Measurements from ENCODE around the gene ZNF660.
"Not testable (repeated sequence)": the region's sequence is repeated elsewhere in the genome, so short reads cannot be mapped to it uniquely, and the experiment has no call there.

ZNF660 gene

GRCh38 chr3:44580971-44581370, 3.8 kb upstream of the ZNF660 start:
- H3K9me3 Mint-ChIP-seq, result not testable (repeated sequence)

GRCh38 chr3:44596621-44597020, 11.9 kb downstream of the ZNF660 start:
- Mint-ChIP-seq H3K4me3 (no peak overlapping the region), H3K4me1 (no peaks in the 10 kb centered on the region), H3K9me3 (peaks cover 20% of the 10 kb centered on the region), H3K36me3 (no peaks in the 10 kb centered on the region), H3K27ac (no peak overlapping the region)
- no peak for DNase-seq (ENCODE audit: low spot score in 2 of 2)
- ATAC-seq, result no peak

More at GRCh38 chr3:44580971-44581370, 3.8 kb upstream of the ZNF660 start:
- ATAC-seq; H3K27ac Mint-ChIP-seq; DNase-seq (ENCODE audit: low spot score in 2 of 2); H3K4me1 Mint-ChIP-seq; H3K4me3 Mint-ChIP-seq; H3K36me3 Mint-ChIP-seq: not testable (repeated sequence)

- Mint-ChIP-seq H3K36me3 (no peaks in the 10 kb centered on the region), H3K4me1 (no peaks in the 10 kb centered on the region), H3K4me3 (no peak overlapping the region), H3K9me3 (peaks cover 1% of the 10 kb centered on the region), H3K27ac (no peak overlapping the region)
- ATAC-seq, result no peak
- DNase-seq (ENCODE audit: low spot score in 2 of 2), result no peak
These were observed 17.0 kb downstream of the ZNF660 start for GRCh38 chr3:44601749-44602148.

- DNase-seq (ENCODE audit: low spot score in 2 of 2) (no peak), ATAC-seq (no peak)
- no peak overlapping the region for H3K4me3 Mint-ChIP-seq
- no peak overlapping the region for H3K27ac Mint-ChIP-seq
- no peaks in the 10 kb centered on the region for H3K4me1 Mint-ChIP-seq
- no peaks in the 10 kb centered on the region for H3K36me3 Mint-ChIP-seq
- H3K9me3 Mint-ChIP-seq, result no peaks in the 10 kb centered on the region
These were observed 27.9 kb downstream of the ZNF660 start for GRCh38 chr3:44612678-44613077.

- peak within 1 kb of the TSS; percentile 85 for H3K27ac Mint-ChIP-seq
These were observed 40.2 kb downstream of the ZNF660 start, which contains the start of gene ZNF197 for GRCh38 chr3:44624749-44625480. TSS of gene ZNF197 (plus strand) at chr3:44625036. CDS start at chr3:44629155, 4,119 bp downstream.

GRCh38 chr3:44628716-44629115, 44.0 kb downstream of the ZNF660 start:
- no peak overlapping the region for H3K4me3 Mint-ChIP-seq
- no peak overlapping the region for H3K27ac Mint-ChIP-seq
- no peaks in the 10 kb centered on the region for H3K9me3 Mint-ChIP-seq
- ATAC-seq (no peak), DNase-seq (ENCODE audit: low spot score in 2 of 2) (no peak)
- H3K4me1 Mint-ChIP-seq, result peaks cover 9% of the 10 kb centered on the region
- peaks cover 37% of the 10 kb centered on the region for H3K36me3 Mint-ChIP-seq

More at GRCh38 chr3:44624749-44625480, 40.2 kb downstream of the ZNF660 start, which contains the start of gene ZNF197:
- ATAC-seq (peak; percentile 95), DNase-seq (ENCODE audit: low spot score in 2 of 2) (peak; percentile 34 to 81)
- Mint-ChIP-seq H3K9me3 (no peaks in the 10 kb centered on the region), H3K4me1 (peaks cover 9% of the 10 kb centered on the region), H3K36me3 (peaks cover 8% of the 10 kb centered on the region), H3K4me3 (peak within 1 kb of the TSS; percentile 78)

GRCh38 chr3:44632193-44632592, 47.4 kb downstream of the ZNF660 start:
- no peak for DNase-seq (ENCODE audit: low spot score in 2 of 2)
- Mint-ChIP-seq H3K36me3 (peaks cover 72% of the 10 kb centered on the region), H3K9me3 (peaks cover 7% of the 10 kb centered on the region), H3K4me1 (peaks cover 3% of the 10 kb centered on the region), H3K27ac (no peak overlapping the region), H3K4me3 (no peak overlapping the region)
- no peak for ATAC-seq

- H3K9me3 Mint-ChIP-seq, result peaks cover 29% of the 10 kb centered on the region
- H3K4me1 Mint-ChIP-seq, result no peaks in the 10 kb centered on the region
- DNase-seq (ENCODE audit: low spot score in 2 of 2) (no peak), ATAC-seq (no peak)
- H3K36me3 Mint-ChIP-seq, result peaks cover 56% of the 10 kb centered on the region
- no peak overlapping the region for H3K4me3 Mint-ChIP-seq
- no peak overlapping the region for H3K27ac Mint-ChIP-seq
These were observed 57.6 kb downstream of the ZNF660 start for GRCh38 chr3:44642337-44642736.

GRCh38 chr3:44643024-44643423, 58.3 kb downstream of the ZNF660 start:
- ATAC-seq (no peak), DNase-seq (ENCODE audit: low spot score in 2 of 2) (no peak)
- H3K4me1 Mint-ChIP-seq, result peaks cover 6% of the 10 kb centered on the region
- H3K9me3 Mint-ChIP-seq, result peaks cover 26% of the 10 kb centered on the region
- no peak overlapping the region for H3K4me3 Mint-ChIP-seq
- peaks cover 49% of the 10 kb centered on the region for H3K36me3 Mint-ChIP-seq
- no peak overlapping the region for H3K27ac Mint-ChIP-seq

GRCh38 chr3:44647771-44648170, 63.0 kb downstream of the ZNF660 start:
- DNase-seq (ENCODE audit: low spot score in 2 of 2) (no peak), ATAC-seq (no peak)
- Mint-ChIP-seq H3K27ac (peak overlapping the region; percentile 73), H3K9me3 (peaks cover 6% of the 10 kb centered on the region), H3K36me3 (peaks cover 19% of the 10 kb centered on the region), H3K4me3 (peak overlapping the region; percentile 68), H3K4me1 (peaks cover 11% of the 10 kb centered on the region)

GRCh38 chr3:44648564-44649229, 63.9 kb downstream of the ZNF660 start, which contains the start of gene ZNF35:
TSS of gene ZNF35 (plus strand) at chr3:44648732. CDS start at chr3:44651068, 2,336 bp downstream.
- Mint-ChIP-seq H3K27ac (peak within 1 kb of the TSS; percentile 73), H3K4me3 (peak within 1 kb of the TSS; percentile 68), H3K9me3 (peaks cover 6% of the 10 kb centered on the region), H3K4me1 (peaks cover 11% of the 10 kb centered on the region), H3K36me3 (peaks cover 17% of the 10 kb centered on the region)
- DNase-seq (ENCODE audit: low spot score in 2 of 2) (peak; percentile 14 to 68), ATAC-seq (peak; percentile 86)

All from stimulated activated effector memory CD8-positive, alpha-beta T cell treated with anti-CD3 and anti-CD28 coated beads, Interleukin-12 subunit alpha, Interleukin-12 subunit beta, amount 100 ng/mL, for 72 hours (primary cell).